ENCODE data around the gene CAMK2B.

DNA sequence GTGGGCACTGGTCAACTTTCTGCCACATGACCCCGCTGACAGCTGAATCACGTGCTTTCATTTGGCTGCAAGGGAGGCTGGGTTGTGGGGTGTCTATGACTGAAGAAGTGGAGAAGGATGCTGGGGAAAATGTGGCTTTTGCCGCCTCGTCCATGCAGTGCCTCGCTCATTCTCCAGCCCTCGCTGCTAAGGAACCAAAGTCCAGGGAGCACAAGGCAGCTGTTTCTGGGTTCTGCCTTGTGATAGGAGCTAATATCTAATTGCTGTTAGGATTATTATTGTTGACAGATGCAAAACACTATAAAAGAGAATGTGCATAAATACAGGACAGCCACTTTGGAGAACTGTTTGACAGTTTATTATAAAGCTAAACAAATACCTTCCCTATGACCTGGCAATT, 4.9 kb upstream of the CAMK2B start:
- TF ChIP-seq, protein P1, sequence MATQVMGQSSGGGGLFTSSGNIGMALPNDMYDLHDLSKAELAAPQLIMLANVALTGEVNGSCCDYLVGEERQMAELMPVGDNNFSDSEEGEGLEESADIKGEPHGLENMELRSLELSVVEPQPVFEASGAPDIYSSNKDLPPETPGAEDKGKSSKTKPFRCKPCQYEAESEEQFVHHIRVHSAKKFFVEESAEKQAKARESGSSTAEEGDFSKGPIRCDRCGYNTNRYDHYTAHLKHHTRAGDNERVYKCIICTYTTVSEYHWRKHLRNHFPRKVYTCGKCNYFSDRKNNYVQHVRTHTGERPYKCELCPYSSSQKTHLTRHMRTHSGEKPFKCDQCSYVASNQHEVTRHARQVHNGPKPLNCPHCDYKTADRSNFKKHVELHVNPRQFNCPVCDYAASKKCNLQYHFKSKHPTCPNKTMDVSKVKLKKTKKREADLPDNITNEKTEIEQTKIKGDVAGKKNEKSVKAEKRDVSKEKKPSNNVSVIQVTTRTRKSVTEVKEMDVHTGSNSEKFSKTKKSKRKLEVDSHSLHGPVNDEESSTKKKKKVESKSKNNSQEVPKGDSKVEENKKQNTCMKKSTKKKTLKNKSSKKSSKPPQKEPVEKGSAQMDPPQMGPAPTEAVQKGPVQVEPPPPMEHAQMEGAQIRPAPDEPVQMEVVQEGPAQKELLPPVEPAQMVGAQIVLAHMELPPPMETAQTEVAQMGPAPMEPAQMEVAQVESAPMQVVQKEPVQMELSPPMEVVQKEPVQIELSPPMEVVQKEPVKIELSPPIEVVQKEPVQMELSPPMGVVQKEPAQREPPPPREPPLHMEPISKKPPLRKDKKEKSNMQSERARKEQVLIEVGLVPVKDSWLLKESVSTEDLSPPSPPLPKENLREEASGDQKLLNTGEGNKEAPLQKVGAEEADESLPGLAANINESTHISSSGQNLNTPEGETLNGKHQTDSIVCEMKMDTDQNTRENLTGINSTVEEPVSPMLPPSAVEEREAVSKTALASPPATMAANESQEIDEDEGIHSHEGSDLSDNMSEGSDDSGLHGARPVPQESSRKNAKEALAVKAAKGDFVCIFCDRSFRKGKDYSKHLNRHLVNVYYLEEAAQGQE (IDR thresholded peaks at IDR 0.05; ENCODE audit: insufficient read depth in 1 of 2, low read depth in 2 of 2, low read length in 2 of 2) = no peak
- TF ChIP-seq SIN3A (IDR thresholded peaks at IDR 0.05; ENCODE audit: borderline replicate concordance, insufficient read depth, low read length) = no peak
- no peak for TF ChIP-seq POLR2AphosphoS5 (IDR thresholded peaks at IDR 0.05; ENCODE audit: low read depth, low read length)
- no peak for TF ChIP-seq TAF1 (IDR thresholded peaks at IDR 0.05; ENCODE audit: borderline replicate concordance, insufficient read depth, low read length)
- no peak for TF ChIP-seq FOXP2 (optimal IDR thresholded peaks at IDR 0.05; ENCODE audit: borderline replicate concordance, extremely low read depth, extremely low read length, insufficient read depth)

Data from PFSK-1 (cell line).